Caco-2 (cell line): ENCODE data around the gene VKORC1. TPM values are rescaled to one million over a fixed set of nuclear protein-coding genes. Genes with fewer than 3 reads are reported as not detected.

ENCODE experiments used
- BruUV-seq: library from RNA; stranded (reverse); fragments of 400-500 nt; replicated peaks from 2 replicates; lab custom pipeline; 2021; lab: Mats Ljungman, UMichigan
- CTCF ChIA-PET: fragments of 300-600 bp; sonication (Branson Sonifier 250); formaldehyde crosslinking; loops from one replicate; lab custom pipeline; 2022; ENCODE audit warnings: antibody characterized with exemption; lab: Charles Lee
- POLR2A ChIA-PET: fragments of 300-600 bp; sonication (Branson Sonifier 250); formaldehyde crosslinking; loops from one replicate; lab custom pipeline; 2022; ENCODE audit warnings: antibody characterized with exemption; lab: Charles Lee
- DNase-seq, 2 experiments: peaks; one replicate each; pipeline versions ENCODE4 v3.0.0 to v3.0.0-alpha.2; 2020 to 2022
- H3K27me3 ChIP-seq: replicated peaks from 2 replicates; pipeline ENCODE4 v1.6.0; 2011; ENCODE audit warnings: low read length; ENCODE audit not compliant: control insufficient read depth, insufficient read depth
- H3K36me3 ChIP-seq: 2 replicates; pipeline ENCODE4 v1.5.1; 2011; ENCODE audit warnings: low read length; ENCODE audit not compliant: control insufficient read depth, insufficient read depth
- H3K4me1 ChIP-seq: fragments of 250-450 bp; sonication (Bioruptor Pico); 2 replicates; pipeline ENCODE4 v1.5.1; 2020; ENCODE audit warnings: mild to moderate bottlenecking
- H3K4me3 ChIP-seq: 2 replicates; pipeline ENCODE4 v1.5.1; 2011; ENCODE audit warnings: low read depth, mild to moderate bottlenecking, control low read depth, low read length
- H3K9me3 ChIP-seq: fragments of 250-450 bp; sonication (Bioruptor Pico); 2 replicates; pipeline ENCODE4 v1.5.1; 2020; ENCODE audit warnings: mild to moderate bottlenecking, moderate library complexity
- H3K27ac Mint-ChIP-seq: one replicate; pipeline ENCODE4 v1.8.0; 2022; ENCODE audit warnings: mixed read lengths; ENCODE audit not compliant: unreplicated experiment
- H3K27me3 Mint-ChIP-seq: one replicate; pipeline ENCODE4 v1.8.0; 2022; ENCODE audit warnings: mixed read lengths; ENCODE audit not compliant: insufficient read depth, unreplicated experiment
- H3K36me3 Mint-ChIP-seq: one replicate; pipeline ENCODE4 v1.8.0; 2022; ENCODE audit warnings: mild to moderate bottlenecking, mixed read lengths; ENCODE audit not compliant: insufficient read depth, unreplicated experiment
- H3K4me1 Mint-ChIP-seq: one replicate; pipeline ENCODE4 v1.8.0; 2022; ENCODE audit warnings: low read depth, mixed read lengths; ENCODE audit not compliant: unreplicated experiment
- H3K4me3 Mint-ChIP-seq: one replicate; pipeline ENCODE4 v1.8.0; 2022; ENCODE audit warnings: mild to moderate bottlenecking, moderate library complexity, mixed read lengths; ENCODE audit not compliant: unreplicated experiment
- H3K9me3 Mint-ChIP-seq: one replicate; pipeline ENCODE4 v1.8.0; 2022; ENCODE audit warnings: mixed read lengths; ENCODE audit not compliant: unreplicated experiment
- intact Hi-C: fragments of 100-400 bp; cut with micrococcal nuclease; formaldehyde crosslinking; loops from one replicate; pipeline ENCODE4 v1.10.0; 2022; ENCODE audit not compliant: unreplicated experiment
- total RNA-seq: library from RNA; stranded (reverse); gene quantifications from 2 replicates; pipeline ENCODE4 v1.2.3, GENCODE V29; 2022
- TF ChIP-seq, protein P1 (sequence below), 2 experiments: fragments of 200-600 bp in 1 of 2; IDR thresholded peaks; 1 replicate in 1 of 2; 2 replicates in 1 of 2; pipeline versions ENCODE4 v1.5.1 to v1.8.0; 2011 to 2022; ENCODE audit warnings: antibody characterized with exemption in 1 of 2, control low read depth in 1 of 2, inconsistent platforms in 1 of 2, low read depth in 1 of 2, low read length in 1 of 2, mild to moderate bottlenecking in 1 of 2, moderate library complexity in 1 of 2; ENCODE audit not compliant: insufficient read depth in 1 of 2, severe bottlenecking in 1 of 2, unreplicated experiment in 1 of 2

Gene VKORC1
- total RNA-seq, 1 experiment from 2014 or later, result 61.3 TPM

DNA sequence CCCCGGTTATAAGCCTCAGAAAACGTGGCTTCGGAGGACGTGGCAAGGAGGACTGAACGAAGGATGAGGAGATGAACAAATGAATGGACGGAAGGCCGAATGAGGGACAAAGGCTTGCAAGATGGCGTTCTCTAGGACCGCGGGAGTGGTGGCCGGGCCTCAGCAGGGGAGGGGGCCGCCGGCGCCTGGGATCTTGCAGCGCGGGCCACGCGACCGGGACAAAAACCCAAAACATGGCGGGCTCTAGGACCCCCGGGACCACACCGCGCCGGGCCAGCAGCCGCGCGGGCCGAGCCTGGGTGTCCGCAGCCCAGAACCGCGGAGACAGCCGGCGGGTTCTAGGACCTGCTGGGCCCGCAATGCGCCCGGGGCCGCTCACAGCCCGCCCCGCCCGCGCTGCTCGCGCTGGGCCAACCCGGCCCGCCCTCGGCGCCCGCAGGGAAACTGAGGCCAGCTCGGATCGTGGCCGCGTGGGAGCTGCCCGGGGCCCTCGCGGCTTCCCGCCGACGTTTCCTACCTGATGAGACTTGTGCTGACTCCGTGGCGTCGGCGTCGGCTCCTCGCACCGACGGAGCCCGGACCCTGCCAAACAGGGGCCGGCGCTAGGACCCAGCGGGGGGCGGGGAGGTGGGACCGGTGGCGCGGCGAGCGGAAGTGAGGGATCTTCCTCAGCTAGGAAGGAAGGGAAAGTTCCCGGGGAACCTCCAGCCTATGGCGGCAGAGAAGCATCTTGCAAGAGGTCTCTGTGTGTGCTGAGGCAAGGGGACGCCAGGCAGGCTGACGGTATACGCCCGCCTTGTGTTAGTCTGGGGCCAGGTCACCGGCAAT, 21.2 kb downstream of the VKORC1 start:
- Mint-ChIP-seq H3K9me3 (no peaks in the 10 kb centered on the region), H3K36me3 (no peaks in the 10 kb centered on the region), H3K4me1 (peaks cover 7% of the 10 kb centered on the region), H3K4me3 (peak overlapping the region; percentile 84), H3K27me3 (no peaks in the 10 kb centered on the region), H3K27ac (peak overlapping the region; percentile 58)
- intact Hi-C loops, result no loop called here
- ChIA-PET POLR2A (interaction anchor here (0.6 to 2.2 kb wide), 10 partner anchors 40 to 800 kb away, joined by 3 to 34 read pairs (median 5); partner anchors contain the start of genes FUS, KAT8, PRSS8 and STX4), CTCF (interaction anchor here (0.6 to 2.0 kb wide), 7 partner anchors 20 to 385 kb away, joined by 3 to 14 read pairs (median 4); no protein-coding TSS in a partner anchor)
- H3K9me3 ChIP-seq, result no peaks in the 10 kb centered on the region
- DNase-seq, result peak; percentile 91
- peaks cover 2% of the 10 kb centered on the region for H3K36me3 ChIP-seq
- no peaks in the 10 kb centered on the region for H3K27me3 ChIP-seq
- H3K4me3 ChIP-seq, result peak overlapping the region; percentile 79
- BruUV-seq, result no TSS peak
- TF ChIP-seq, protein P1, sequence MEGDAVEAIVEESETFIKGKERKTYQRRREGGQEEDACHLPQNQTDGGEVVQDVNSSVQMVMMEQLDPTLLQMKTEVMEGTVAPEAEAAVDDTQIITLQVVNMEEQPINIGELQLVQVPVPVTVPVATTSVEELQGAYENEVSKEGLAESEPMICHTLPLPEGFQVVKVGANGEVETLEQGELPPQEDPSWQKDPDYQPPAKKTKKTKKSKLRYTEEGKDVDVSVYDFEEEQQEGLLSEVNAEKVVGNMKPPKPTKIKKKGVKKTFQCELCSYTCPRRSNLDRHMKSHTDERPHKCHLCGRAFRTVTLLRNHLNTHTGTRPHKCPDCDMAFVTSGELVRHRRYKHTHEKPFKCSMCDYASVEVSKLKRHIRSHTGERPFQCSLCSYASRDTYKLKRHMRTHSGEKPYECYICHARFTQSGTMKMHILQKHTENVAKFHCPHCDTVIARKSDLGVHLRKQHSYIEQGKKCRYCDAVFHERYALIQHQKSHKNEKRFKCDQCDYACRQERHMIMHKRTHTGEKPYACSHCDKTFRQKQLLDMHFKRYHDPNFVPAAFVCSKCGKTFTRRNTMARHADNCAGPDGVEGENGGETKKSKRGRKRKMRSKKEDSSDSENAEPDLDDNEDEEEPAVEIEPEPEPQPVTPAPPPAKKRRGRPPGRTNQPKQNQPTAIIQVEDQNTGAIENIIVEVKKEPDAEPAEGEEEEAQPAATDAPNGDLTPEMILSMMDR (IDR thresholded peaks at IDR 0.05; ENCODE audit: insufficient read depth in 1 of 2, low read depth in 1 of 2, low read length in 1 of 2, severe bottlenecking in 1 of 2, unreplicated experiment in 1 of 2), result no peak
- H3K4me1 ChIP-seq, result peaks cover 9% of the 10 kb centered on the region; the same call in 1 of the 2 replicates

DNA sequence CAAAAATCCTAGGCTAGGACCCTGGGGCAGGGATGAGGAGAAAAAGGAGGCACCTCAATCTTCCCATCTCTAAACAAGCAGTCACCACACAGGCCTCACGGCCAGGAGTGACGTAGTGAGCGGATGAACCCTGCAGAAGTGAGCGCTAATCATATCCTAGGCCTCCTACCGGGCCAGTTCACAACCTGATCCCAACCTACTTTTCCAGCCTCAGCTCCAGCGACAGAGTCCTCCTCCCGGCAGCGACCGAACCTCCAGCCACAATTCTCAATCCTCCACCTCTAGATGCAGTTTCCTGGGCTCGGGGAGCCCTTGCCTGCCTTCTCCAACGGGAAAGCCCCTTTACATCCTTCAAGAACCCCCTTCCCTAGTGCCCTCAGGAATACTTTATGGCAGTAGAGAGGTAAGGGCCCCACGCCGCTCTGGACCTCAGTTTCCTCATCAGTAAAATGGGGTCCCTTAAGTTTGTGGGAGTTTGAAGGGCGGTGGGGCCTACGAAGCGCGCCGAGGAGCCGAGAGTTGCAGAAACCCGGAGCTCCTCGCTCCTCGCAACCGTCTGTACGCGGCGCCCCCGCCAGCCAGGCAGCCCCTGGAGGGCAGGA, 22.0 kb downstream of the VKORC1 start:
- Mint-ChIP-seq H3K27me3 (no peaks in the 10 kb centered on the region), H3K4me3 (peak overlapping the region; percentile 84), H3K36me3 (no peaks in the 10 kb centered on the region), H3K27ac (peak overlapping the region; percentile 58), H3K9me3 (no peaks in the 10 kb centered on the region), H3K4me1 (peaks cover 7% of the 10 kb centered on the region)
- intact Hi-C loops, result no loop called here
- no peaks in the 10 kb centered on the region for H3K27me3 ChIP-seq
- DNase-seq, result no peak
- H3K36me3 ChIP-seq, result no peaks in the 10 kb centered on the region; the same call in 1 of the 2 replicates
- CTCF ChIA-PET, result interaction anchor here (0.6 kb wide), 1 partner anchor 69 kb away, joined by 3 read pairs; no protein-coding TSS in a partner anchor
- TF ChIP-seq, protein P1 (IDR thresholded peaks at IDR 0.05; ENCODE audit: insufficient read depth in 1 of 2, low read depth in 1 of 2, low read length in 1 of 2, severe bottlenecking in 1 of 2, unreplicated experiment in 1 of 2), result no peak
- BruUV-seq, result TSS peak; percentile 58
- H3K4me3 ChIP-seq, result peak overlapping the region; percentile 79
- peaks cover 9% of the 10 kb centered on the region; the same call in 1 of the 2 replicates for H3K4me1 ChIP-seq
- POLR2A ChIA-PET, result interaction anchor here (1.2 to 2.2 kb wide), 2 partner anchors 45 to 69 kb away, joined by 5 to 22 read pairs; partner anchors contain the start of gene KAT8
- H3K9me3 ChIP-seq, result no peaks in the 10 kb centered on the region

DNA sequence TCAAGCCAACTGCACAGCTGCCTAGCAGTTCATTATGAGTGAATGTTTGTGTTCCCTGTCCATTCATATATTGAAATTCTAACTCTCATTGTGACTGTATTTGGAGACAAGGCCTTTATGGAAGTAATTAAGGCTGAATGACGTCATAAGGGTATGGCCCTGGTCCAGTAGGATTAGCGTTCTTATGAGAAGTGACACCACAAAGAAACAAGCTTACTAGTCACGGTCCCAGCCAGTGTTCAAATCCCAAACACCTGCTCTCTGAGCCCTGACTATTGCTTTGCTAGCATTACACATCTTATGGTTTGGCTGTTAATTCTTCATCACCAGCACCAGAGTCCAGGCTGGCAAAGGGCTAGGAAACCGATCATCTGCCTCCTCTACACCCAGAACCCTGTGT, 22.7 kb downstream of the VKORC1 start:
- peaks cover 9% of the 10 kb centered on the region; the same call in 1 of the 2 replicates for H3K4me1 ChIP-seq
- intact Hi-C loops, result no loop called here
- H3K9me3 ChIP-seq, result no peaks in the 10 kb centered on the region
- BruUV-seq, result no TSS peak
- no peaks in the 10 kb centered on the region for H3K36me3 ChIP-seq
- no peaks in the 10 kb centered on the region for H3K27me3 ChIP-seq
- TF ChIP-seq, protein P1 (IDR thresholded peaks at IDR 0.05; ENCODE audit: insufficient read depth in 1 of 2, low read depth in 1 of 2, low read length in 1 of 2, severe bottlenecking in 1 of 2, unreplicated experiment in 1 of 2), result no peak
- CTCF ChIA-PET, result no interaction called here
- no peak for DNase-seq
- H3K4me1 Mint-ChIP-seq, result peaks cover 7% of the 10 kb centered on the region
- no peaks in the 10 kb centered on the region for H3K27me3 Mint-ChIP-seq
- H3K4me3 Mint-ChIP-seq, result peak overlapping the region; percentile 84
- H3K4me3 ChIP-seq, result peak overlapping the region; percentile 79
- no peak overlapping the region for H3K27ac Mint-ChIP-seq
- POLR2A ChIA-PET, result interaction anchor here (1.2 kb wide), 1 partner anchor 46 kb away, joined by 5 read pairs; the partner anchor contains the start of gene KAT8
- no peaks in the 10 kb centered on the region for H3K9me3 Mint-ChIP-seq
- no peaks in the 10 kb centered on the region for H3K36me3 Mint-ChIP-seq
